GM18508 (cell line): ENCODE measurements around the gene MKNK1.

Experiments used
- ATAC-seq: cut with Tn5 transposase; IDR thresholded peaks from one replicate; pipeline ENCODE4 v1.9.1; 2021; ENCODE audit warnings: moderate number of reproducible peaks; ENCODE audit not compliant: insufficient read depth, unreplicated experiment

The MKNK1 gene

GRCh38 chr1:46569116-46569515, 35.0 kb downstream of the MKNK1 start:
- no peak for ATAC-seq

DNA sequence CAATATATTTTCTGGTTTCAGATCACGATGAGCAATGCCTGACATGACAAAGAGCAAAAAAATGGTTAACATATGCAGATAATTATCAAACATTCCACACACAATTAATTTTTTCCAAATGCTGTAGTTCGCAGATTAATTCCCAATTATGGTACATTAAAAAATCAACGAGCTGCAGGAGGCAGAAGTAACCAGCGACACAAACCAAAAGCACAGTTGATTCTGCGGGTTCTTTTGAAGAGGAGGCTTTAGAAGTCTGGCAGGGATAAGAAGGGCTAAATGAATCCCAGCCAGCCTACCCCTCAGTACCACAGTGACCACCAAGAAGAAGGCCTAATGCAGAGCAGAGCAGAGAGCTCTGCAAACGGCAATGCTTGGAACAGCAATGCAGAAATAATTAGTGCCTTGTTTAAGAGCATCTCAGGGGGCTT, 35.6 kb downstream of the MKNK1 start:
- no peak for ATAC-seq

GRCh38 chr1:46563341-46563740, 40.7 kb downstream of the MKNK1 start:
- ATAC-seq, result no peak

GRCh38 chr1:46562498-46562897, 41.6 kb downstream of the MKNK1 start:
- ATAC-seq, result no peak

DNA sequence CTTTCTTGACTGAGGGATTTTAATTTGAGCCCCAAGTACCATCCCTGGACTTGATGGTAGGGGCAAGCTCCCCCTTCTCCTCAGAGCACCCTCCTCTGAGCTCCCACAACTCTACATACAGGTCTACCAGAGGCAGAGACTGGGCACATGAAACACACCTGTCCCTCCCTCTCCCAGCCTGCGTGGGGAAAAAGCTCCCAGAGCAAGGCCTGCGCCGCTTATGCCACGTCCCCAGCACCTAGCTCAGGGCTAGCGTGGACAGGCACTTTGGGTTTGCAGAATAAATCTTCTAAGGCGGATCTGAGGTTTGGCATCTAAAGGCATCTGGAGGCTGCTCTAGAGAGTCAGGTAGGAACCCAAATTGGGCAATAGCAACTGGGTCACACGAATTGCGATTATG, 45.1 kb downstream of the MKNK1 start:
- no peak for ATAC-seq

DNA sequence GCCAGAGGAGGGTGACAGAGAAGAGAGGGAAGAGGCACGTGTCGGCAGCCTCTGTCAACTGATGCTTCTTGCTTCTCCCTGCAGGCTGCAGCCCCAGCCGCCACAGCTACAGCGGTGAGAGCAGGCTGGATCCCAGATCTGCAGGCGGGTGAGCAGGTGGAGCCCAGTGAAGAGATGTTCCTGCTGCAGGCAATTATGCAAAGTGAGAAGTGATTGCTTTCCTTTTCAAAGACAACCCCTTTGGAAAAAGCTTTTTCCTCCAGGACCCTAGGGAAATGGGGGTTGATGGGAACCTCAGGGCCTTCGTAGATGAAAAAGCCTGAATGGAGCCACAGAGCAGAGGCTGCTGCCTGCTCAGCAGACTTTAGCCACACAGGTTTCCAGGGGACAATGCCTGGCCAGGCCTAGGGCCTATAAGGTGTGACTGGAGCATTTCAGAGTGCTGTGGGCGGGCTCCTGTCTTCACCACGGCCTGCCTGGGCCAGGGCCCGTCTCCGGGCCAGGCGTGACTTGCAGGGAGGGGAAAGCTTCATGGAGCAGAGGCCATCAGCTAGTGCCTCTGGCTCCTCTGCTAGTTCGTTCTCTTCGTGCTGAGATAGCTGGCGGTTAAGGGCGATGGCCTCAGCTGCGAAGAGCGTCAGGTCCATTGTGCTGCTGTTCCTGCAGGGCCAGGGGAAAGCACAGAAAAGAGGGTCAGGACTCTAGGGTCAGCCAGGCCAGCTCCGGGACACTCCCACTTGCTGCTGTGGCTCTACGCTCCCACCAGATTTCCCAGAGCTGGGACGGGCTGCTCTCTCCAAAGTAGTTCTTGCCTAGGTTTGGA, 45.7 kb downstream of the MKNK1 start:
- ATAC-seq, result no peak

DNA sequence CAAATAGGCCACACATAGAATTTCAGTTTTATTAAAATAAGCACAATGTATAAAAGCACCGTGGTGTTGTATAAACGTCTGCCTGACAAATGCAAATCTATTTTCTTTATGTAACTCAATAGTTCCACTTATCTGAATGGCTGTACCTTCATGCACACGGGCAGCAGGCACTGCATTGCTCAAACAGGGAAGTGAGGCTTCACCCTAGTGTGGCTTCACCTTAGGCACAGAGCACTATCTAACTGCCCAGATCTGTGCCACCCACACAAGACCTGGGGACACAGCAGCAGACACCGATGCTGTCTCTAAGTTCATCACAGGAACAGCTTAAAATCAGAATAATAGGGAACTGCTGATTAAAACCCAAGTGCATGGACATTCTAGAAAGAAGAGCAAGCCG, 46.7 kb downstream of the MKNK1 start:
- ATAC-seq, result no peak

DNA sequence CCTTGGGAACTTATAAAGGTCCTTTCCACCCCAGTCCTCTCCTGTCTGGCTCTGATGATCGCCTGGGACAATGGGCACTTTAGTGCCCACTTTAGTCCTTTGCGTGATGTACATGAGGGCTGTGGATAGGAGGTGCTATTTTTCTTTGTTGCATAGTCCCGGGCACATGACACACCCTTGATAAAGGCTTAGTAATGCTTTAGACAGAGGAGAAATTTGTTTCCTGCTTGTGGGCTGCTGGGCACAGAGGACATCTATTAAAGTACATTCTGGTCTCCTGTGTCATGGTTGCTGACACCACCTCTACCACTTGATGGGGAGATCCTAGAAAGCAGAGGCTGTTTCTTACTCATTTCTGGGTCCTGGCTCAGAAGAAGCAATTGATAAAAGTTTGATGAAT, 47.2 kb downstream of the MKNK1 start:
- no peak for ATAC-seq

DNA sequence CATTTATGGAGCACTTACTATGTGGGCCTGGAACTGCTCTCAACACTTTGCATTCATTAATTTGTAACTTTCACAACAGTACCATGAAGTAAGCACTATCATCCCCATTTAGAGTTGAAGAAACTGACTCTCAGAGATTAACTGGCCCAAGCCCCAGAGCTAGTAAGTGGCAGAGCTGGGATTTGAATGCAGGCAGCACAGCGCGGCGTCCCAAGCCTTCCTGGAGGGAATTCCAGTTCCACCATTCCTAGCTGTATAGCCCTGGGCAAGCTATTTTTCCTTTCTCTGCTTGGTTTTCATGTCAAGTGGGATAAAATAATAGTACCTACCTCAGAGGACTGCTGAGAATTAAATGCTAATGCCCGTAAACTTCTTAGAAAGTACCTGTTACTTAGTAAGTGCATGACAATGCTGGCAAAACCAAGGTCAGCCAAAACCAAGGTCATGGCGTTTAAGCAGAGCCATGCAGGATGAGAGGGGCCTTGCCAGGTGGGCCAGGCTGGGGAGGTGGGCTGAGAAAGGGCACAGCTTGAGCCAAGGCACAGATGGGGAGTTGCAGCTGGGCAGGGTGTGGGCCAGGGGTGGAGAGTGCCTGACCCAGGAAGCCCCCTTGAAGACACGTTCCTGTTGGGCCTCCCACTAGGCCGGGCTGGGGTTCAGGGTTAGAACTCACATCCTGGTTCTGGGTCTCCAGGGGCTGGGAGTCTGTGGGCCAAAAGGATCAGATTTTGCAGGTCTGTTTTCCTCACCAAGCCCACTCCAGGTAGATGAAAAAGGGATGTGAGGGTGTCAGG, 48.0 kb downstream of the MKNK1 start:
- ATAC-seq, result no peak

GRCh38 chr1:46554597-46555381, 49.3 kb downstream of the MKNK1 start:
- ATAC-seq, result no peak

DNA sequence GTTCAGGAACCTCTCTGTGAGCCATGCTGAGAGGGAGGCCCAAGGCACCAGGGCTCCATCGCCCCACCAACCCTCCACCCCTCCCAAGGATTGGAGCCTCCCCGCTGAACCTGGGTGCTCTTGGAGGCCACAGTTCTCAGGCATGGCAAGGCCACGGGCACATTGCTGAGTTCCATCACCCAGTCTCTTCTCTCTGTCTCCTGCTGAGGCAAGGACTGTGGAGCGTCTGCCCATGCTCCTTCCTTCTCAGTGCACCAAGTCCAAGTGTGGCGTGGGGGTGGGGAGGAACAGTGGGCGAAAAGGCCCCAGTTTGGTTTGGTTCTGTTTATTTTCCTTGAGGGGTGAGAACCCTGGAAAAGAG, 49.9 kb downstream of the MKNK1 start:
- no peak for ATAC-seq

GRCh38 chr1:46553506-46553905, 50.6 kb downstream of the MKNK1 start:
- no peak for ATAC-seq

- no peak for ATAC-seq
These were observed 51.5 kb downstream of the MKNK1 start for GRCh38 chr1:46552357-46553237.

DNA sequence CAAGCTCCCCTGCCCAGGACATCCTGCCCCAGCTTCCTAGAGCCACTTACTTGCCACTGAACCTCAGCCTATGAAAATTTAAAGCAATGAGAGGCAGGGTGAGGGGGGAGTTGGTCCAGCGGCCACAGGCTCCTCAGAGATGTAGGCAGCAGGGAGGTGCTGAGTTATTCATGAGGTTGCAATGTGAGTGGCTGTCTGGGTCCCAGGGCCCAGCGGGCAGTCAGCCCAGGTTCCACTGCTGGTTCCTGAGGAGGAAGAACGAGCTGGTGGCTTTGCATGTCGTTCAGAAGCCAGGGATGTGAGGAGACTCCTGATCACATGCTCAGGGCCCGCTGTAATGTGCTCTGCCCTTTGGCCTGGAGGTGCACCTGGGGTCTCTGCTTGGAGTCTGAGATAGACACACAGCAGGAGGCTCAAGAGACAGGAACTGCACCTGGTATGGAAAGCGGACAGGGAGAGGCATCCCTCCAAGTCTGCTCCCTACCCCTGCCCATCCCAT, 52.4 kb downstream of the MKNK1 start, which contains the start of gene KNCN:
Gene KNCN (minus strand): TSS at position 51 of the 499 bp plus-strand sequence. CDS start 432 bp downstream, outside the sequence.
- ATAC-seq, result no peak

DNA sequence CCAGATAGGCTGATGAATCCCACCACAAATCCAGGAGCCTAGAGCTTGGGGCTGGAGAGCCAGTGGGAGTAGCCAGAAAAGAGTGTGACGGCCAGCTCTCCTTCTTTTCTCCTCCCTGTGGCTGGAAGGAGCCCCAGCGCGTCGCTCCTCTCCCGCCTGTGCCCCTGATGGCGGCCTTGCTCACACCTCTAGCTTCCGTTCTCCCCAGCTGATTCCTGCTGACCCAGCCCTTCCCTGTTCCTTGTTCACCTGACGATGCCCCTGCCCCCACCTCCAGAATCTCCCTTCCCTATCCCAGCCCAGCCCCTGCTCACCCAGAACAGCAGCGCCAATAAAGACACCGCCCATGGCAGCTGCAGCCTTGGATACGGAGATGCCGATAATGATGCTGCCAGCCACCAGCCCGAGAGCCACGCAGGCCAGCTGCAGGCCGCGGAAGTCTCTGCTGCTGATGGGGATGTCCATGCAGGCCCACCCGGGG, 53.3 kb downstream of the MKNK1 start:
- ATAC-seq, result no peak

DNA sequence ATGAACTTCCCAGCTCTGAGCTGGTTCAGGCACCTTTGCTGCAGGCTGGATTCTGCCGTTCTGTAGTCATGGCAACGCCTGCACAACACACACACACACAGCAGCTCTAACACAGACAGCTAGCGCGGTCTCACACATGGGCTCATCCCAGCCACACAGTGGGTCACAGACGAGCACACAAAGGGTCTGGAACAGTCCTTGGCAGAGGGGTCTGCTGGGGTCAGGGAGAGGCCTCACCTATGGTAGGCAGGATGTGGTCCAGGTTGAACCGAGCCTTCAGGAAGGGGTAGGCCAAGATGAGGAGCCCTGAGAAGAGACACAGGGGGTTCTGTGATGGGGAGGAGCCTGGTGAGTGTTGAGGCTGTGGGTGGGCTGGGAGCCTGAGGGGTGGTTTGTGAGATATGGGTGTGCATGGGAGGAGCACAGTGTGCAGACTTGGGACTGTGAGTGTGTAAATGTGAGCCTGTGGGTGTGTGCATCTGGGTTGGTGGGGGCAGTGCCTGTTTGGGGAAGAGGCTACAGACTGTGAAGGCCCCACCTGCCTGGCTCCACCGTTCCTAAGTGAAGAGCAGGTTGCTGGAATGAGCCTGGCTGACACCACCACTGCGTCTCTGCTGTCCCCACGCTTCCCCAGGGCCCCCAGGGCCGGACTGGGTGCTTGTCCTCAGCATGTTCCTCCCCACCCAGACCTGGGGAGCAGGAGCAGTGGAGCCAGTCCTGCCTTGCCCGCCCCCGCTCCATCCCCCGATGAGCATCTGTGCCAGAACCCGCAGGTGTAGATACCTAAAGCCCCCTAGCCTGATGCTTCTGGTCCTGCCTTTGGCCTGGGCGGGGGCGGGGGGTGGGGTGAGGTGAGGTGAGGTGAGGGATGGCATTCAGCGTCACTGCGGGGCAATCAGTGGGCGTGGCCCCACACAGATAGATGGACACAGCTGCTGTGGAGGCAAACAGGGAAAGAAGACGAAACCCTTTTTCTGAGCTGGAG, 54.1 kb downstream of the MKNK1 start:
- ATAC-seq, result no peak

- ATAC-seq, result no peak
These were observed 56.3 kb downstream of the MKNK1 start for GRCh38 chr1:46547481-46548383.
